ENCODE results near the gene PMPCA.

DNA sequence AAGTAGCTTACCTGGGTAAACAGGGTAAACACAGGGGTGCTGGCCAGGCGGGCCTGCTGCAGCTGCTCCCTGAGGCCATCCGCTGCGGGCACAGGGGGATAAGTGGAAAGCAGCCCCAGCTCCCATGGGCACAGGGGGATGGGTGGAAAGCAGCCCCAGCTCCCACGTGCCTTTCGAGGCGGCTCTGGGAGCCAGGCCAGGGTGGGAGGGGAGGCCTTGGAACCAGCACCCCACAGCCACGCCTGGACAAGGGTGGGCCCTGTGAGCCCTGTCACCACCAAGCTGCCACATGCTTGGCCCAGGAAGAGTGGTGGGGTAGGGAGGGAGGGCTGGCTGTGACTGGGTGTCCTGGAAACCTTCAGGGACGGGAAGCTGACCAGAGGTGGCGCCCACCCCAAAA is 29.1 kb upstream of the PMPCA start:
- TF ChIP-seq, protein P1, sequence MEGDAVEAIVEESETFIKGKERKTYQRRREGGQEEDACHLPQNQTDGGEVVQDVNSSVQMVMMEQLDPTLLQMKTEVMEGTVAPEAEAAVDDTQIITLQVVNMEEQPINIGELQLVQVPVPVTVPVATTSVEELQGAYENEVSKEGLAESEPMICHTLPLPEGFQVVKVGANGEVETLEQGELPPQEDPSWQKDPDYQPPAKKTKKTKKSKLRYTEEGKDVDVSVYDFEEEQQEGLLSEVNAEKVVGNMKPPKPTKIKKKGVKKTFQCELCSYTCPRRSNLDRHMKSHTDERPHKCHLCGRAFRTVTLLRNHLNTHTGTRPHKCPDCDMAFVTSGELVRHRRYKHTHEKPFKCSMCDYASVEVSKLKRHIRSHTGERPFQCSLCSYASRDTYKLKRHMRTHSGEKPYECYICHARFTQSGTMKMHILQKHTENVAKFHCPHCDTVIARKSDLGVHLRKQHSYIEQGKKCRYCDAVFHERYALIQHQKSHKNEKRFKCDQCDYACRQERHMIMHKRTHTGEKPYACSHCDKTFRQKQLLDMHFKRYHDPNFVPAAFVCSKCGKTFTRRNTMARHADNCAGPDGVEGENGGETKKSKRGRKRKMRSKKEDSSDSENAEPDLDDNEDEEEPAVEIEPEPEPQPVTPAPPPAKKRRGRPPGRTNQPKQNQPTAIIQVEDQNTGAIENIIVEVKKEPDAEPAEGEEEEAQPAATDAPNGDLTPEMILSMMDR (IDR thresholded peaks at IDR 0.05; ENCODE audit: extremely low read depth in 1 of 2, insufficient read depth in 1 of 2, low read depth in 1 of 2, low read length in 2 of 2) = no peak
- TF ChIP-seq POLR2A (IDR thresholded peaks at IDR 0.05; ENCODE audit: low read depth, low read length) (no peak), EZH2 (IDR thresholded peaks at IDR 0.05; ENCODE audit: borderline replicate concordance, low read depth, low read length, severe bottlenecking) (no peak)

All from endothelial cell of umbilical vein (primary cell).